HepG2 (cell line): ENCODE measurements around the gene PTS. TPM values are rescaled to one million over a fixed set of nuclear protein-coding genes. Genes with fewer than 3 reads are reported as not detected.

ENCODE experiments used
- ATAC-seq: fragments of 200-7000 bp; cut with Tn5 transposase; 3 replicates; pipeline ENCODE4 v1.9.1; 2020; ENCODE audit warnings: mild to moderate bottlenecking, moderate library complexity
- BruUV-seq: library from RNA; stranded (reverse); fragments of 400-500 nt; replicated peaks from 2 replicates; lab custom pipeline; 2021; lab: Mats Ljungman, UMichigan
- CTCF ChIA-PET: fragments of 300-600 bp; formaldehyde crosslinking; extraction: SDS; loops from one replicate; lab custom pipeline; 2021; ENCODE audit warnings: low total read pairs, inconsistent platforms, low intra/inter-chr PET ratio; lab: Yijun Ruan, JAX
- POLR2A ChIA-PET: fragments of 350-600 bp; sonication (Branson Sonifier 250); formaldehyde crosslinking; loops from one replicate; lab custom pipeline; 2020; ENCODE audit warnings: antibody characterized with exemption, inconsistent platforms; lab: Yijun Ruan, JAX
- DNase-seq: peaks from one replicate; pipeline ENCODE4 v3.0.0-alpha.2; 2015; ENCODE audit warnings: low spot score
- FAIRE-seq: peaks from 3 replicates; lab custom pipeline; 2011; peaks lifted over from hg19 to GRCh38; lab: Jason Lieb, UNC
- H2AFZ ChIP-seq: one replicate; pipeline ENCODE4 v1.6.1; 2011; ENCODE audit warnings: low read length, inconsistent platforms
- H3K27ac ChIP-seq: fragments of 300-600 bp; 3 replicates; pipeline ENCODE4 v1.8.0; 2011; ENCODE audit warnings: mixed run types, mild to moderate bottlenecking, mixed read lengths, low read length, inconsistent platforms; ENCODE audit not compliant: insufficient read depth; ENCODE audit errors: extremely low read length
- H3K27me3 ChIP-seq, 2 experiments: fragments of 200-600 bp in 1 of 2; 2 replicates in 1 of 2; 3 replicates in 1 of 2; pipeline versions ENCODE4 v1.6.0 to v1.8.0; 2011; ENCODE audit warnings: low read length in 2 of 2, mild to moderate bottlenecking in 2 of 2, moderate library complexity in 2 of 2, inconsistent platforms in 1 of 2; ENCODE audit not compliant: insufficient read depth in 2 of 2, control insufficient read depth in 1 of 2
- H3K36me3 ChIP-seq, 2 experiments: fragments of 200-600 bp in 1 of 2; replicated peaks in 1 of 2; 2 replicates in 1 of 2; 3 replicates in 1 of 2; pipeline versions ENCODE4 v1.5.1 to v1.8.0; 2011; ENCODE audit warnings: low read length in 2 of 2, inconsistent platforms in 1 of 2; ENCODE audit not compliant: insufficient read depth in 2 of 2, control insufficient read depth in 1 of 2
- H3K4me1 ChIP-seq: 2 replicates; pipeline ENCODE4 v1.5.1; 2012; ENCODE audit warnings: low read length, inconsistent platforms; ENCODE audit not compliant: insufficient read depth
- H3K4me2 ChIP-seq: 2 replicates; pipeline ENCODE4 v1.6.0; 2011; ENCODE audit warnings: low read depth, low read length, inconsistent platforms
- H3K4me3 ChIP-seq, 3 experiments: fragments of 200-600 bp in 1 of 3; sonication (generic), shearing (Covaris generic) in 1 of 3; replicated peaks in 1 of 3; 2 replicates each; pipeline ENCODE4 v1.5.1; 2011 to 2016; ENCODE audit warnings: low read length in 3 of 3, inconsistent platforms in 2 of 3, low read depth in 2 of 3, mild to moderate bottlenecking in 2 of 3, control low read depth in 1 of 3, mixed read lengths in 1 of 3; ENCODE audit not compliant: insufficient read depth in 1 of 3
- H3K79me2 ChIP-seq: one replicate; pipeline ENCODE4 v1.6.1; 2011; ENCODE audit warnings: low read length, inconsistent platforms; ENCODE audit not compliant: insufficient read depth
- H3K9ac ChIP-seq: 2 replicates; pipeline ENCODE4 v1.6.0; 2011; ENCODE audit warnings: mild to moderate bottlenecking, low read depth, low read length, inconsistent platforms; ENCODE audit not compliant: insufficient read depth
- H3K9me3 ChIP-seq: 2 replicates; pipeline ENCODE4 v1.5.1; 2012; ENCODE audit warnings: mild to moderate bottlenecking, low read length
- H4K20me1 ChIP-seq: 2 replicates; pipeline ENCODE4 v1.6.0; 2011; ENCODE audit warnings: inconsistent platforms, mild to moderate bottlenecking, low read length, moderate library complexity; ENCODE audit not compliant: insufficient read depth
- ADNP ChIP-seq: sonication (generic); formaldehyde crosslinking; IDR thresholded peaks from 2 replicates; pipeline ENCODE4 v1.4.0; 2020; ENCODE audit warnings: missing genetic modification reagents
- ATF7 ChIP-seq, 2 experiments: fragments of 450-650 bp in 1 of 2; sonication (generic) in 1 of 2; formaldehyde crosslinking in 1 of 2; IDR thresholded peaks; 2 replicates each; pipeline versions ENCODE4 v1.4.0 to v1.6.1; 2016 to 2020; ENCODE audit warnings: antibody characterized with exemption in 1 of 2, mild to moderate bottlenecking in 1 of 2, missing genetic modification reagents in 1 of 2
- E2F5 ChIP-seq: sonication (generic); formaldehyde crosslinking; conservative IDR thresholded peaks from 2 replicates; pipeline ENCODE4 v1.4.0; 2020; ENCODE audit warnings: missing genetic modification reagents
- PBX3 ChIP-seq: sonication (generic); formaldehyde crosslinking; IDR thresholded peaks from 2 replicates; pipeline ENCODE4 v1.8.1; 2023; ENCODE audit warnings: missing genetic modification reagents, inconsistent platforms, borderline replicate concordance
- SKI ChIP-seq: fragments of 450-650 bp; IDR thresholded peaks from one replicate; pipeline ENCODE4 v1.6.1; 2018; ENCODE audit warnings: mild to moderate bottlenecking; ENCODE audit not compliant: partially characterized antibody
- SMC3 ChIP-seq: IDR thresholded peaks from 2 replicates; pipeline ENCODE4 v1.6.1; 2011; ENCODE audit warnings: low read length, improper control_type of control experiment
- UBTF ChIP-seq: sonication (generic); formaldehyde crosslinking; IDR thresholded peaks from 2 replicates; pipeline ENCODE4 v1.4.0; 2020; ENCODE audit warnings: mild to moderate bottlenecking, missing genetic modification reagents
- ZMYM2 ChIP-seq: sonication (generic); formaldehyde crosslinking; IDR thresholded peaks from 2 replicates; pipeline ENCODE4 v1.8.0; 2022; ENCODE audit warnings: mild to moderate bottlenecking, missing genetic modification reagents
- ZNF607 ChIP-seq: sonication (generic); formaldehyde crosslinking; IDR thresholded peaks from 2 replicates; pipeline ENCODE4 v1.5.1; 2020; ENCODE audit warnings: missing genetic modification reagents, mild to moderate bottlenecking, borderline replicate concordance
- ZUFSP ChIP-seq: sonication (generic); formaldehyde crosslinking; IDR thresholded peaks from 2 replicates; pipeline ENCODE4 v1.9.0; 2021; ENCODE audit warnings: missing genetic modification reagents, mild to moderate bottlenecking, borderline replicate concordance
- WGBS: methylation state at CpG from one replicate; pipeline ENCODE4 v1.1.6; 2017; ENCODE audit warnings: low lambda C conversion rate; 5-methylcytosine and 5-hydroxymethylcytosine counted together
- in situ Hi-C: cut with HindIII; loops from 2 replicates; pipeline ENCODE4 v1.10.0; 2017; ENCODE audit warnings: low pct_unique_long_range_greater_than_20kb; ENCODE audit not compliant: extremely low pct_ligation_motif_present
- intact Hi-C: fragments of 100-400 bp; cut with micrococcal nuclease; formaldehyde crosslinking; loops from one replicate; pipeline ENCODE4 v1.10.0; 2022; ENCODE audit not compliant: unreplicated experiment
- polyA plus RNA-seq, 8 experiments: library from polyadenylated mRNA; depleted of rRNA in 3 of 8; stranded (reverse) in 7 of 8; unstranded in 1 of 8; fragments of >200 nt; fragmentation: Illumina TruSeq in 4 of 8; extraction: Trizol in 4 of 8; gene quantifications; 2 replicates each; pipeline versions ENCODE4 v1.2.1 to v1.2.3, GENCODE V29; 2011 to 2016; ENCODE audit warnings: low read depth in 4 of 8, missing spikeins in 1 of 8, mixed read lengths in 1 of 8; ENCODE audit not compliant: insufficient read depth in 1 of 8
- total RNA-seq, 5 experiments: library from RNA; depleted of rRNA; stranded (reverse); fragments of >200 nt; fragmentation: Illumina TruSeq; extraction: Trizol; gene quantifications; 2 replicates each; pipeline ENCODE4 v1.2.3, GENCODE V29; 2016; ENCODE audit warnings: low read depth in 1 of 5

The PTS gene
- total and polyA plus RNA-seq, 2 of the 13 experiments (the other 11 are each of a cell fraction or from before 2014, with no cell fraction given), result 33.6 to 49.3 TPM

- no peak overlapping the region for H3K27ac ChIP-seq
- no peak overlapping the region for H3K4me3 ChIP-seq
- WGBS, result 77% methylated on average over 1 of the region's 1 CpG
- no peak for FAIRE-seq
- ChIA-PET CTCF (no interaction called here), POLR2A (no interaction called here)
- no peaks in the 10 kb centered on the region for H3K27me3 ChIP-seq
- in situ Hi-C loops (no loop called here), intact Hi-C loops (no loop called here)
- no peak overlapping the region for H2AFZ ChIP-seq
- ATAC-seq, result no peak
- H3K9me3 ChIP-seq, result no peaks in the 10 kb centered on the region
- H3K9ac ChIP-seq, result no peak overlapping the region
- H4K20me1 ChIP-seq, result no peaks in the 10 kb centered on the region
- H3K36me3 ChIP-seq, result no peaks in the 10 kb centered on the region
- H3K4me1 ChIP-seq, result peaks cover 27% of the 10 kb centered on the region
- H3K4me2 ChIP-seq, result no peak overlapping the region
- no TSS peak for BruUV-seq
- no peak for DNase-seq
- no peaks in the 10 kb centered on the region for H3K79me2 ChIP-seq
- TF ChIP-seq ADNP, result no peak
- TF ChIP-seq, all 625 proteins: peak for 0
Observed at GRCh38 chr11:112273066-112273465, 46.8 kb downstream of the PTS start.

- intact Hi-C loops, result no loop called here
- TF ChIP-seq SKI, result no peak
- TF ChIP-seq ZUFSP, result no peak
- TF ChIP-seq PBX3 (CRISPR knock-in tag), result no peak
- no peak for TF ChIP-seq UBTF (CRISPR knock-in tag)
- TF ChIP-seq ZMYM2 (CRISPR knock-in tag), result no peak
- TF ChIP-seq SMC3, result no peak
- no peak for TF ChIP-seq ZNF607 (CRISPR knock-in tag)
- TF ChIP-seq E2F5 (CRISPR knock-in tag), result no peak
- TF ChIP-seq ATF7 (IDR thresholded peaks at IDR 0.05), result 0 out of 2 replicates have a peak, but pooled peaks have one; percentile 15
- no peak for TF ChIP-seq ATF7 (CRISPR knock-in tag; IDR thresholded peaks at IDR 0.05)
Observed at GRCh38 chr11:112274007-112274783, 48.0 kb downstream of the PTS start.

More at GRCh38 chr11:112274007-112274783, 48.0 kb downstream of the PTS start:
- no TSS peak for BruUV-seq
- no peak overlapping the region for H3K27ac ChIP-seq
- H2AFZ ChIP-seq, result no peak overlapping the region
- H3K4me2 ChIP-seq, result no peak overlapping the region
- H4K20me1 ChIP-seq, result no peaks in the 10 kb centered on the region
- peaks cover 32% of the 10 kb centered on the region for H3K4me1 ChIP-seq
- H3K79me2 ChIP-seq, result no peaks in the 10 kb centered on the region
- ChIA-PET POLR2A (no interaction called here), CTCF (no interaction called here)
- DNase-seq (no peak), FAIRE-seq (no peak), ATAC-seq (no peak)
- in situ Hi-C loops, result no loop called here
- no peaks in the 10 kb centered on the region for H3K9me3 ChIP-seq
- WGBS, result 92% methylated on average over 7 of the region's 7 CpGs
- no peaks in the 10 kb centered on the region for H3K36me3 ChIP-seq
- no peaks in the 10 kb centered on the region for H3K27me3 ChIP-seq
- H3K9ac ChIP-seq, result no peak overlapping the region
- H3K4me3 ChIP-seq, result no peak overlapping the region
